GM21526 (cell line): ENCODE data around the gene KRT2.

Experiments used
- ATAC-seq: cut with Tn5 transposase; IDR thresholded peaks from one replicate; pipeline ENCODE4 v1.9.1; 2021; ENCODE audit warnings: moderate library complexity; ENCODE audit not compliant: unreplicated experiment, low FRiP score

Gene KRT2

GRCh38 chr12:52645120-52645761 is 6.8 kb downstream of the KRT2 start:
- ATAC-seq: no peak

- no peak for ATAC-seq
Observed at GRCh38 chr12:52644078-52644415, 8.0 kb downstream of the KRT2 start.

- ATAC-seq: no peak
Observed at GRCh38 chr12:52643233-52644077, 8.6 kb downstream of the KRT2 start.

GRCh38 chr12:52641468-52641867 is 10.5 kb downstream of the KRT2 start:
- no peak for ATAC-seq

- ATAC-seq: no peak
Observed at GRCh38 chr12:52637299-52637698, 14.7 kb downstream of the KRT2 start.

GRCh38 chr12:52636592-52637258 is 15.3 kb downstream of the KRT2 start:
- no peak for ATAC-seq

- ATAC-seq: no peak
Observed at GRCh38 chr12:52636189-52636588, 15.8 kb downstream of the KRT2 start.

GRCh38 chr12:52634266-52635056 is 17.6 kb downstream of the KRT2 start:
- ATAC-seq: no peak

GRCh38 chr12:52633383-52633782 is 18.6 kb downstream of the KRT2 start:
- ATAC-seq: no peak

GRCh38 chr12:52632656-52633055 is 19.4 kb downstream of the KRT2 start:
- no peak for ATAC-seq

GRCh38 chr12:52631676-52632459 is 20.1 kb downstream of the KRT2 start:
- ATAC-seq: no peak

- no peak for ATAC-seq
Observed at GRCh38 chr12:52631264-52631663, 20.7 kb downstream of the KRT2 start.

GRCh38 chr12:52630599-52631200 is 21.3 kb downstream of the KRT2 start:
- ATAC-seq: no peak

- no peak for ATAC-seq
Observed at GRCh38 chr12:52630008-52630500, 22.0 kb downstream of the KRT2 start.

GRCh38 chr12:52629281-52630007 is 22.6 kb downstream of the KRT2 start:
- no peak for ATAC-seq

- ATAC-seq: no peak
Observed at GRCh38 chr12:52628841-52629240, 23.2 kb downstream of the KRT2 start.

GRCh38 chr12:52628111-52628507 is 23.9 kb downstream of the KRT2 start:
- ATAC-seq: no peak

GRCh38 chr12:52627395-52628110 is 24.5 kb downstream of the KRT2 start:
- ATAC-seq: no peak
